Measurements from ENCODE around the gene LRRC17.

DNA sequence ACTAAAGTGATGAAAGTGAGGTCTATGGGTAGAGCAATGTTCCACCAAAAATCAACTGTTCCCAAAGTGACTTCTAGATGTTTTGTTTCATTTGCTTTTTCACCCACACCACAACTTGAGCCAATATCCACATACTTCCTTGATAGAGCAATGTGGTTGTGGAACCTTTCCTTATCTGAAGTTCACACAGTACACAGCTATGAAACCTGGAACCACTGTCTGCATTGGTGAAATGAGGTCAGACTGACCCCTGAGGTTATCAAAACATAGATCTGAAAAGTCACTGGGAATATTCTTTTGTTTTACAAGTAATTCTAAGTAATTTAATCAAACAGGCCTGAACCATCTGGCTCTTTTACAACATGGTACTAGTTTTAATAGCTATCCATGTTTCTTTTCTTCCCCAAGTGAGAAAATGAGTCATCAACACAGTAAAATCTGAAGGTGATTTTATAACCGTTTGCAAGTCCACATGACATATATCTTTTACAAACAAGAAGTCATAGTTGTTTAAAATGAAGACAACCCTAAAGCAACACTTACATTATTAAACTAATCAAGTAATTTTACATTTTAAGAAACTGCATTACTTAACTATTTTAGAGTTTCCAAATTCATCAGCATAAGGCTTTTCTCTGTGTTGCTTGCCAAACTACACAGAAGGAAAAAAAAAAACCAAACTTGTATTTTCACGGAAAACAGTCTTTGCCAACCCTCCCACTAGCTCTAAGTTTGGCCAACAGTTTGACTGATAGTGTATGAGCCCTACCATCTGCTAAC is 80.3 kb downstream of the LRRC17 start:
- TF ChIP-seq POLR2A (IDR thresholded peaks at IDR 0.05): no peak
- TF ChIP-seq POLR2AphosphoS5 (IDR thresholded peaks at IDR 0.05): peak in 2 of 3 donors; percentile 68 to 87
- TF ChIP-seq, protein P1, sequence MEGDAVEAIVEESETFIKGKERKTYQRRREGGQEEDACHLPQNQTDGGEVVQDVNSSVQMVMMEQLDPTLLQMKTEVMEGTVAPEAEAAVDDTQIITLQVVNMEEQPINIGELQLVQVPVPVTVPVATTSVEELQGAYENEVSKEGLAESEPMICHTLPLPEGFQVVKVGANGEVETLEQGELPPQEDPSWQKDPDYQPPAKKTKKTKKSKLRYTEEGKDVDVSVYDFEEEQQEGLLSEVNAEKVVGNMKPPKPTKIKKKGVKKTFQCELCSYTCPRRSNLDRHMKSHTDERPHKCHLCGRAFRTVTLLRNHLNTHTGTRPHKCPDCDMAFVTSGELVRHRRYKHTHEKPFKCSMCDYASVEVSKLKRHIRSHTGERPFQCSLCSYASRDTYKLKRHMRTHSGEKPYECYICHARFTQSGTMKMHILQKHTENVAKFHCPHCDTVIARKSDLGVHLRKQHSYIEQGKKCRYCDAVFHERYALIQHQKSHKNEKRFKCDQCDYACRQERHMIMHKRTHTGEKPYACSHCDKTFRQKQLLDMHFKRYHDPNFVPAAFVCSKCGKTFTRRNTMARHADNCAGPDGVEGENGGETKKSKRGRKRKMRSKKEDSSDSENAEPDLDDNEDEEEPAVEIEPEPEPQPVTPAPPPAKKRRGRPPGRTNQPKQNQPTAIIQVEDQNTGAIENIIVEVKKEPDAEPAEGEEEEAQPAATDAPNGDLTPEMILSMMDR (IDR thresholded peaks at IDR 0.05): no peak
- no peak for TF ChIP-seq EP300 (IDR thresholded peaks at IDR 0.05)
